AG08395 (cell line): ENCODE data around the gene BMPR1A.

ENCODE experiments used
- DNase-seq: peaks from one replicate; pipeline ENCODE4 v3.0.0; 2012; ENCODE audit warnings: mixed read lengths, low spot score

Gene BMPR1A

GRCh38 chr10:86765548-86765947 is 9.1 kb downstream of the BMPR1A start:
- no peak for DNase-seq

GRCh38 chr10:86768412-86769062 is 12.1 kb downstream of the BMPR1A start:
- no peak for DNase-seq

- no peak for DNase-seq
Observed at GRCh38 chr10:86769991-86770390, 13.6 kb downstream of the BMPR1A start.

- DNase-seq: no peak
Observed at GRCh38 chr10:86770412-86770960, 14.1 kb downstream of the BMPR1A start.

- no peak for DNase-seq
Observed at GRCh38 chr10:86773498-86773897, 17.1 kb downstream of the BMPR1A start.

- peak; percentile 17 for DNase-seq
Observed at GRCh38 chr10:86775056-86775869, 18.8 kb downstream of the BMPR1A start.

GRCh38 chr10:86775870-86776180 is 19.4 kb downstream of the BMPR1A start:
- DNase-seq: no peak

GRCh38 chr10:86779220-86780017 is 23.0 kb downstream of the BMPR1A start:
- no peak for DNase-seq

GRCh38 chr10:86782701-86783418 is 26.4 kb downstream of the BMPR1A start:
- DNase-seq: no peak

- no peak for DNase-seq
Observed at GRCh38 chr10:86785037-86785436, 28.6 kb downstream of the BMPR1A start.

GRCh38 chr10:86785968-86786367 is 29.5 kb downstream of the BMPR1A start:
- no peak for DNase-seq

GRCh38 chr10:86786368-86786767 is 29.9 kb downstream of the BMPR1A start:
- DNase-seq: no peak

- DNase-seq: no peak
Observed at GRCh38 chr10:86790394-86790793, 34.0 kb downstream of the BMPR1A start.

GRCh38 chr10:86792461-86793167 is 36.2 kb downstream of the BMPR1A start:
- DNase-seq: no peak

- DNase-seq: no peak
Observed at GRCh38 chr10:86793696-86794095, 37.3 kb downstream of the BMPR1A start.

- peak; percentile 57 for DNase-seq
Observed at GRCh38 chr10:86795353-86795752, 38.9 kb downstream of the BMPR1A start.

- DNase-seq: peak; percentile 35
Observed at GRCh38 chr10:86798025-86798424, 41.6 kb downstream of the BMPR1A start.

GRCh38 chr10:86798611-86799010 is 42.2 kb downstream of the BMPR1A start:
- peak; percentile 10 for DNase-seq

GRCh38 chr10:86799188-86799845 is 42.9 kb downstream of the BMPR1A start:
- no peak for DNase-seq

GRCh38 chr10:86801995-86802394 is 45.6 kb downstream of the BMPR1A start:
- no peak for DNase-seq
